SK-N-SH (cell line): ENCODE data around the gene SLC13A3. TPM values are rescaled to one million over a fixed set of nuclear protein-coding genes. Genes with fewer than 3 reads are reported as not detected.

Experiments
- CTCF ChIA-PET: fragments of 300-600, 350-600 bp; formaldehyde crosslinking; extraction: SDS; loops from one replicate; lab custom pipeline; 2021; lab: Yijun Ruan, JAX
- POLR2A ChIA-PET: fragments of 350-600 bp; sonication (Branson Sonifier 250); formaldehyde crosslinking; extraction: SDS; loops from one replicate; lab custom pipeline; 2020; ENCODE audit warnings: antibody characterized with exemption, inconsistent platforms; lab: Yijun Ruan, JAX
- DNase-seq: peaks from one replicate; pipeline ENCODE4 v3.0.0; 2012
- H2AFZ ChIP-seq: fragments of 200-600 bp; sonication (generic); 2 replicates; pipeline ENCODE4 v1.8.1; 2016; ENCODE audit warnings: antibody characterized with exemption, mild to moderate bottlenecking, low read depth
- H3F3A ChIP-seq: fragments of 200-600 bp; sonication (generic); replicated peaks from 2 replicates; pipeline ENCODE3; 2016; ENCODE audit warnings: antibody characterized with exemption, mild to moderate bottlenecking; ENCODE audit not compliant: insufficient read depth
- H3K27ac ChIP-seq, 2 experiments: fragments of 200-500 bp in 1 of 2; fragments of 200-600 bp in 1 of 2; sonication (Bioruptor generic) in 1 of 2; sonication (generic), shearing (Covaris generic) in 1 of 2; 2 replicates each; pipeline versions ENCODE4 v1.5.1 to v1.6.1; 2014 to 2016; ENCODE audit warnings: low read depth in 2 of 2, inconsistent platforms in 1 of 2, low read length in 1 of 2, mild to moderate bottlenecking in 1 of 2, mixed read lengths in 1 of 2
- H3K27me3 ChIP-seq: fragments of 200-600 bp; sonication (generic), shearing (Covaris generic); 2 replicates; pipeline ENCODE4 v1.6.1; 2016; ENCODE audit warnings: mixed run types; ENCODE audit not compliant: insufficient read depth
- H3K36me3 ChIP-seq, 2 experiments: fragments of 200-500 bp in 1 of 2; fragments of 200-600 bp in 1 of 2; sonication (Bioruptor generic) in 1 of 2; sonication (generic) in 1 of 2; replicated peaks in 1 of 2; 2 replicates each; pipeline versions ENCODE3 to v1.5.1; 2014 to 2016; ENCODE audit warnings: low read length in 1 of 2, mild to moderate bottlenecking in 1 of 2; ENCODE audit not compliant: insufficient read depth in 2 of 2, control insufficient read depth in 1 of 2
- H3K4me1 ChIP-seq, 2 experiments: fragments of 200-500 bp in 1 of 2; fragments of 200-600 bp in 1 of 2; sonication (Bioruptor generic) in 1 of 2; sonication (generic), shearing (Covaris generic) in 1 of 2; 2 replicates each; pipeline versions ENCODE4 v1.5.1 to v1.6.1; 2014 to 2016; ENCODE audit warnings: low read depth in 1 of 2, low read length in 1 of 2, mixed run types in 1 of 2; ENCODE audit not compliant: insufficient read depth in 2 of 2, control insufficient read depth in 1 of 2
- H3K4me2 ChIP-seq: fragments of 200-600 bp; sonication (generic), shearing (Covaris generic); 2 replicates; pipeline ENCODE4 v1.6.1; 2017; ENCODE audit warnings: mixed run types
- H3K4me3 ChIP-seq, 2 experiments: fragments of 200-500 bp in 1 of 2; fragments of 200-600 bp in 1 of 2; sonication (Bioruptor generic) in 1 of 2; sonication (generic), shearing (Covaris generic) in 1 of 2; 2 replicates each; pipeline versions ENCODE4 v1.5.1 to v1.8.1; 2014 to 2016; ENCODE audit warnings: low read depth in 2 of 2, inconsistent platforms in 1 of 2, low read length in 1 of 2, mild to moderate bottlenecking in 1 of 2, mixed read lengths in 1 of 2, moderate library complexity in 1 of 2
- H3K79me2 ChIP-seq: fragments of 200-600 bp; sonication (generic); 2 replicates; pipeline ENCODE4 v1.8.1; 2017; ENCODE audit warnings: mild to moderate bottlenecking; ENCODE audit not compliant: insufficient read depth
- H3K9ac ChIP-seq: fragments of 200-600 bp; sonication (generic); 2 replicates; pipeline ENCODE4 v1.6.1; 2017; ENCODE audit warnings: mixed run types
- H3K9me2 ChIP-seq: fragments of 200-600 bp; sonication (generic); 2 replicates; pipeline ENCODE4 v1.6.1; 2017; ENCODE audit warnings: mixed run types
- H3K9me3 ChIP-seq: fragments of 200-600 bp; sonication (generic); 2 replicates; pipeline ENCODE4 v1.6.1; 2017; ENCODE audit warnings: mixed run types, mild to moderate bottlenecking, moderate library complexity
- H4K20me1 ChIP-seq: fragments of 200-600 bp; sonication (generic); 2 replicates; pipeline ENCODE4 v1.6.1; 2017; ENCODE audit warnings: mild to moderate bottlenecking, mixed run types; ENCODE audit not compliant: insufficient read depth
- CHD2 ChIP-seq: fragments of 150-350 bp; IDR thresholded peaks from 2 replicates; pipeline ENCODE4 v1.6.1; 2018; ENCODE audit warnings: low read length; ENCODE audit not compliant: partially characterized antibody
- EP300 ChIP-seq, 2 experiments: IDR thresholded peaks; 2 replicates each; pipeline versions ENCODE4 v1.4.0 to v1.6.1; 2012; ENCODE audit warnings: borderline replicate concordance in 1 of 2, low read depth in 1 of 2, low read length in 1 of 2
- EZH2phosphoT487 ChIP-seq: fragments of 200-600 bp; sonication (generic); IDR thresholded peaks from 2 replicates; pipeline ENCODE4 v1.6.1; 2017; ENCODE audit warnings: low read depth, mixed run types, mild to moderate bottlenecking, antibody characterized with exemption, moderate library complexity, borderline replicate concordance
- FOXJ3 ChIP-seq: sonication (generic); formaldehyde crosslinking; IDR thresholded peaks from 2 replicates; pipeline ENCODE4 v1.5.1; 2020; ENCODE audit warnings: mild to moderate bottlenecking, missing genetic modification reagents
- GABPA ChIP-seq: IDR thresholded peaks from 2 replicates; pipeline ENCODE4 v1.4.0; 2012; ENCODE audit warnings: low read depth, mild to moderate bottlenecking
- GATA2 ChIP-seq: sonication (generic); formaldehyde crosslinking; IDR thresholded peaks from 2 replicates; pipeline ENCODE4 v1.5.0; 2020; ENCODE audit warnings: mild to moderate bottlenecking, missing genetic modification reagents
- MAX ChIP-seq: IDR thresholded peaks from 2 replicates; pipeline ENCODE4 v1.4.0; 2012; ENCODE audit warnings: low read depth
- MEF2A ChIP-seq: IDR thresholded peaks from 2 replicates; pipeline ENCODE4 v1.4.0; 2012; ENCODE audit warnings: low read depth, borderline replicate concordance
- MXI1 ChIP-seq: IDR thresholded peaks from 2 replicates; pipeline ENCODE4 v1.6.1; 2012; ENCODE audit warnings: mild to moderate bottlenecking, low read depth, low read length, improper control_type of control experiment
- NFIC ChIP-seq: IDR thresholded peaks from 2 replicates; pipeline ENCODE4 v1.4.0; 2012; ENCODE audit warnings: borderline replicate concordance
- NRF1 ChIP-seq: IDR thresholded peaks from 2 replicates; pipeline ENCODE4 v1.6.1; 2012; ENCODE audit warnings: low read depth, mild to moderate bottlenecking, low read length
- POLR2AphosphoS5 ChIP-seq: IDR thresholded peaks from 2 replicates; pipeline ENCODE4 v1.6.1; 2012; ENCODE audit warnings: low read depth, low read length
- RAD21 ChIP-seq: IDR thresholded peaks from 2 replicates; pipeline ENCODE4 v1.6.1; 2012; ENCODE audit warnings: mild to moderate bottlenecking, low read length
- RFX5 ChIP-seq: IDR thresholded peaks from 2 replicates; pipeline ENCODE4 v1.6.1; 2012; ENCODE audit warnings: mild to moderate bottlenecking, improper control_type of control experiment, low read length
- SMC3 ChIP-seq: IDR thresholded peaks from 2 replicates; pipeline ENCODE4 v1.6.1; 2012; ENCODE audit warnings: low read depth, low read length, improper control_type of control experiment
- TCF12 ChIP-seq: IDR thresholded peaks from 2 replicates; pipeline ENCODE4 v1.4.0; 2012
- TEAD4 ChIP-seq: IDR thresholded peaks from 2 replicates; pipeline ENCODE4 v1.4.0; 2012; ENCODE audit warnings: mild to moderate bottlenecking, borderline replicate concordance; ENCODE audit not compliant: insufficient read depth
- USF1 ChIP-seq: IDR thresholded peaks from 2 replicates; pipeline ENCODE4 v1.4.0; 2012; ENCODE audit warnings: low read depth, borderline replicate concordance
- ZBTB33 ChIP-seq: IDR thresholded peaks from 2 replicates; pipeline ENCODE4 v1.4.0; 2012; ENCODE audit warnings: low read depth, borderline replicate concordance
- WGBS: methylation state at CpG from one replicate; pipeline ENCODE4 v1.1.6; 2017; ENCODE audit warnings: low lambda C conversion rate; 5-methylcytosine and 5-hydroxymethylcytosine counted together
- polyA plus RNA-seq, 3 experiments: library from polyadenylated mRNA; depleted of rRNA; stranded (reverse); fragments of >200 nt; gene quantifications; 2 replicates each; pipeline ENCODE4 v1.2.3, GENCODE V29; 2012

SLC13A3 gene
- polyA plus RNA-seq, 1 of the 3 experiments (the other 2 are of a cell fraction), result 0.10 TPM

GRCh38 chr20:46635514-46636136, 15.6 kb downstream of the SLC13A3 start:
- H4K20me1 ChIP-seq, result no peaks in the 10 kb centered on the region
- H3K9me2 ChIP-seq, result no peaks in the 10 kb centered on the region
- H3K4me1 ChIP-seq, result no peaks in the 10 kb centered on the region
- H3K4me3 ChIP-seq, result no peak overlapping the region
- no peaks in the 10 kb centered on the region for H3K36me3 ChIP-seq
- no peaks in the 10 kb centered on the region for H3K79me2 ChIP-seq
- TF ChIP-seq GABPA (no peak), MEF2A (no peak), POLR2AphosphoS5 (no peak), MAX (no peak), CHD2 (no peak), FOXJ3 (no peak), USF1 (no peak), NRF1 (no peak), SMC3 (no peak), EP300 (IDR thresholded peaks at IDR 0.05; ENCODE audit: borderline replicate concordance in 1 of 2, low read depth in 1 of 2, low read length in 1 of 2) (no peak), TEAD4 (no peak), NFIC (no peak), RFX5 (no peak), ZBTB33 (no peak), EZH2phosphoT487 (no peak), TCF12 (no peak), RAD21 (no peak), GATA2 (no peak), MXI1 (no peak)
- H3K9ac ChIP-seq, result no peak overlapping the region
- CTCF ChIA-PET, result no interaction called here
- DNase-seq, result no peak
- no peak overlapping the region for H3K27ac ChIP-seq
- H2AFZ ChIP-seq, result no peak overlapping the region
- H3K9me3 ChIP-seq, result no peaks in the 10 kb centered on the region
- H3K4me2 ChIP-seq, result no peak overlapping the region
- POLR2A ChIA-PET, result no interaction called here
- H3F3A ChIP-seq, result no peaks in the 10 kb centered on the region
- H3K27me3 ChIP-seq, result no peaks in the 10 kb centered on the region
- WGBS, result 47% methylated on average over 5 of the region's 5 CpGs
